ENCODE measurements around the gene CD300LD. TPM values are rescaled to one million over a fixed set of nuclear protein-coding genes. Genes with fewer than 3 reads are reported as not detected.
A peak's percentile ranks its signal among the peaks of the same experiment; 100 is the strongest.

The CD300LD gene
- total and polyA plus RNA-seq, 2 experiments from 2014 or later: not detected

- H3K4me3 ChIP-seq: no peak overlapping the region
- H3K9me2 ChIP-seq (replicated peaks; ENCODE audit: insufficient read depth): no peaks in the 10 kb centered on the region
- H3K36me3 ChIP-seq (replicated peaks; ENCODE audit: insufficient read depth, low read depth): no peaks in the 10 kb centered on the region
- H3K27me3 ChIP-seq: peaks cover 3% of the 10 kb centered on the region
- TF ChIP-seq EZH2 (IDR thresholded peaks at IDR 0.05; ENCODE audit: borderline replicate concordance) (no peak), EZH2phosphoT487 (IDR thresholded peaks at IDR 0.05; ENCODE audit: low read depth, severe bottlenecking, unreplicated experiment) (no peak), CTCF (IDR thresholded peaks at IDR 0.05; ENCODE audit: poor library complexity) (no peak)
- H3K27ac ChIP-seq: no peak overlapping the region
- H3K4me1 ChIP-seq (ENCODE audit: insufficient read depth): no peaks in the 10 kb centered on the region
- no peaks in the 10 kb centered on the region for H4K20me1 ChIP-seq (ENCODE audit: insufficient read depth, poor library complexity, severe bottlenecking)
- no peak overlapping the region for H3K4me2 ChIP-seq
- no peak overlapping the region for H2AFZ ChIP-seq
- no peaks in the 10 kb centered on the region for H3K9me3 ChIP-seq (ENCODE audit: low read depth)
- WGBS (ENCODE audit: low lambda C conversion rate, missing lambda C conversion rate): 85% methylated on average over 3 of the region's 3 CpGs
- DNase-seq (ENCODE audit: low spot score): no peak
- H3K79me2 ChIP-seq: no peaks in the 10 kb centered on the region
Observed at GRCh38 chr17:74573169-74573568, 18.9 kb downstream of the CD300LD start.

GRCh38 chr17:74571621-74572270 is 20.3 kb downstream of the CD300LD start:
- no peak for TF ChIP-seq CTCF (IDR thresholded peaks at IDR 0.05; ENCODE audit: poor library complexity)
- no peak for TF ChIP-seq EZH2 (IDR thresholded peaks at IDR 0.05; ENCODE audit: borderline replicate concordance)
- TF ChIP-seq EZH2phosphoT487 (IDR thresholded peaks at IDR 0.05; ENCODE audit: low read depth, severe bottlenecking, unreplicated experiment): no peak
- no peaks in the 10 kb centered on the region for H4K20me1 ChIP-seq (ENCODE audit: insufficient read depth, poor library complexity, severe bottlenecking)
- no peaks in the 10 kb centered on the region for H3K9me3 ChIP-seq (ENCODE audit: low read depth)
- no peaks in the 10 kb centered on the region for H3K36me3 ChIP-seq (replicated peaks; ENCODE audit: insufficient read depth, low read depth)
- H3K79me2 ChIP-seq: no peaks in the 10 kb centered on the region
- no peak overlapping the region for H3K27ac ChIP-seq
- no peak overlapping the region for H2AFZ ChIP-seq
- H3K27me3 ChIP-seq: peaks cover 3% of the 10 kb centered on the region
- H3K4me1 ChIP-seq (ENCODE audit: insufficient read depth): no peaks in the 10 kb centered on the region
- no peaks in the 10 kb centered on the region for H3K9me2 ChIP-seq (replicated peaks; ENCODE audit: insufficient read depth)
- no peak overlapping the region for H3K4me2 ChIP-seq
- no peak overlapping the region for H3K4me3 ChIP-seq
- DNase-seq (ENCODE audit: low spot score): no peak
- 86% methylated on average over 4 of the region's 4 CpGs for WGBS (ENCODE audit: low lambda C conversion rate, missing lambda C conversion rate)

GRCh38 chr17:74569020-74570003 is 22.8 kb downstream of the CD300LD start:
- Histone ChIP-seq H3K9me3 (ENCODE audit: low read depth) (no peaks in the 10 kb centered on the region), H3K4me3 (no peak overlapping the region), H3K27me3 (no peaks in the 10 kb centered on the region), H2AFZ (no peak overlapping the region), H4K20me1 (ENCODE audit: insufficient read depth, poor library complexity, severe bottlenecking) (no peaks in the 10 kb centered on the region), H3K79me2 (no peaks in the 10 kb centered on the region), H3K36me3 (replicated peaks; ENCODE audit: insufficient read depth, low read depth) (no peaks in the 10 kb centered on the region), H3K4me2 (no peak overlapping the region), H3K4me1 (ENCODE audit: insufficient read depth) (no peaks in the 10 kb centered on the region), H3K9me2 (replicated peaks; ENCODE audit: insufficient read depth) (no peaks in the 10 kb centered on the region), H3K27ac (peak overlapping the region; percentile 65)
- DNase-seq (ENCODE audit: low spot score): peak; percentile 83
- WGBS (ENCODE audit: low lambda C conversion rate, missing lambda C conversion rate): 72% methylated on average over 32 of the region's 32 CpGs
- no peak for TF ChIP-seq EZH2phosphoT487 (IDR thresholded peaks at IDR 0.05; ENCODE audit: low read depth, severe bottlenecking, unreplicated experiment)
- no peak for TF ChIP-seq EZH2 (IDR thresholded peaks at IDR 0.05; ENCODE audit: borderline replicate concordance)
- no peak for TF ChIP-seq CTCF (IDR thresholded peaks at IDR 0.05; ENCODE audit: poor library complexity)
